Ishikawa (cell line): ENCODE measurements around the gene EEF2K.

Experiments
- EGR1 ChIP-seq: IDR thresholded peaks from 2 replicates; pipeline ENCODE4 v1.6.1; 2012
- RAD21 ChIP-seq: IDR thresholded peaks from 2 replicates; pipeline ENCODE4 v1.6.1; 2012; ENCODE audit warnings: low read depth
- REST ChIP-seq: IDR thresholded peaks from 2 replicates; pipeline ENCODE4 v1.6.1; 2012; ENCODE audit warnings: low read depth, mild to moderate bottlenecking

DNA sequence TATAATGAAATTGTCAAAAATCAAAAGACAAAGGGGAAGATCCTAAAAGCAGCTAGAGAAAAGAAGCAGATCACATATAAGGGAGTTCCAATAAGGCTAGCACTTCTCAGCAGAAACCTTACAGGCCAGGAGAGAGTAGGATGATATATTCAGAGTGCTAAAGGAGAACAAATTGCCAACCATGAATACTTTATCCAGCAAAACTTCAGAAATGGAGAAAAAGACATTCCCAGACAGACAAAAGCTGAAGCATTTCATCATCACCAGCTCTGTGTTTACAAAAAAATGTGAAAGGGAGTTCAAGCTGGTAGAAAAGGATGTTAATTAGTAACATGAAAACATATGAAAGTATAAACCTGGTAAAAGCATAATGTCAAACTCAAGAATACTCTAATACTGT lies 131.0 kb downstream of the EEF2K start:
- TF ChIP-seq EGR1 (no peak), RAD21 (no peak), REST (no peak)
